MM.1S (cell line): ENCODE data around the gene HTR7.

Source experiments
- CTCF ChIP-seq: fragments of 300-600 bp; sonication (generic); IDR thresholded peaks from 2 replicates; pipeline ENCODE4 v1.5.1; 2016; ENCODE audit warnings: antibody characterized with exemption, low read length, mixed read lengths
- EZH2 ChIP-seq: fragments of 300-600 bp; sonication (generic); optimal IDR thresholded peaks from 2 replicates; pipeline ENCODE3; 2017; ENCODE audit warnings: low read depth, mild to moderate bottlenecking, antibody characterized with exemption, low read length, mixed read lengths
- EZH2phosphoT487 ChIP-seq: fragments of 300-600 bp; sonication (generic); IDR thresholded peaks from 2 replicates; pipeline ENCODE4 v1.6.1; 2018; ENCODE audit warnings: antibody characterized with exemption, low read length

DNA sequence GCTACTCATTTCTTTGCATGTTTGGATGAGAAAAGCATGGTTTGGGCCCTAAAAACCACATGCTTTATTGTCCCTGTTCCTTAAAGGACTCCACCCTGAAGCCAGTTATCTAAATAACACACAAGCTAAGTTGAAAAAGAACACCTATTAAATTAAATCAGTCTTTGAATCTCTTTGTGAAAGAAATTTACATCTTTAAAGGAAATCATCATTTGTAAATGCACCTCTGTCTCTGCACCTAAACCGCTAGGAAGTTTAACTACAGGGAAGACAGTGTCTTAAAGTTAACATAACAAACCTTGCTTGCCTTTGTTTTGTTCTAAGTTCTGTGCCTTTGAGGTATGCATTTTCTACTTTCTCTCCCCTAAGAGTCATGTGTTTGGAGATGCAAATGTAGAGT lies 52.6 kb downstream of the HTR7 start:
- no peak for TF ChIP-seq CTCF
- TF ChIP-seq EZH2 = no peak
- no peak for TF ChIP-seq EZH2phosphoT487
